Measurements from ENCODE around the gene ZFC3H1. TPM values are rescaled to one million over a fixed set of nuclear protein-coding genes. Genes with fewer than 3 reads are reported as not detected.

ZFC3H1 gene
- total and polyA plus RNA-seq, 8 donors = 8.6 to 32.6 (median 18.8) TPM

DNA sequence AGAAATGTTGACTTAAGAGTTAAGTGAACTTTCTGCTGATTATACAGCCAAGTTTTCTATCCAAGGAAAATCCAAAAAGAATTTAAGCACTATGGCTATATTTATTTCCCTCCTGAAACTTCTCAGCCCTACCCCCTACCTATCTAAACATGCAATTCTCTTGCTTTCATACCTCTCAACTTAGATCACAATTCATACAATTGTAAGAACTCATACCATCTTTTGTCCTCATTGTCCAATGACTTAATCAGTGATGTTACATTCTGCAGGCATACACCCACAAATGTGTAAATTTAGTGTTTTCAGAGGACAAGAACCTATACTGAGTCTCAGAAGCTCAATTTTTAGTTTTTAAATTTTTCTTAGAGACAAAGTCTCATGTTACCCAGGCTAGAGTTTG lies 62.1 kb downstream of the ZFC3H1 start:
- Histone ChIP-seq H3K27ac (no peak overlapping the region), H3K9me3 (no peaks in the 10 kb centered on the region), H3K4me3 (no peak overlapping the region), H3K27me3 (no peaks in the 10 kb centered on the region), H3K4me1 (peaks cover 0 to 5% (median 4%) of the 10 kb centered on the region in 3 donors), H3K36me3 (no peaks in the 10 kb centered on the region)
- TF ChIP-seq, protein P1, sequence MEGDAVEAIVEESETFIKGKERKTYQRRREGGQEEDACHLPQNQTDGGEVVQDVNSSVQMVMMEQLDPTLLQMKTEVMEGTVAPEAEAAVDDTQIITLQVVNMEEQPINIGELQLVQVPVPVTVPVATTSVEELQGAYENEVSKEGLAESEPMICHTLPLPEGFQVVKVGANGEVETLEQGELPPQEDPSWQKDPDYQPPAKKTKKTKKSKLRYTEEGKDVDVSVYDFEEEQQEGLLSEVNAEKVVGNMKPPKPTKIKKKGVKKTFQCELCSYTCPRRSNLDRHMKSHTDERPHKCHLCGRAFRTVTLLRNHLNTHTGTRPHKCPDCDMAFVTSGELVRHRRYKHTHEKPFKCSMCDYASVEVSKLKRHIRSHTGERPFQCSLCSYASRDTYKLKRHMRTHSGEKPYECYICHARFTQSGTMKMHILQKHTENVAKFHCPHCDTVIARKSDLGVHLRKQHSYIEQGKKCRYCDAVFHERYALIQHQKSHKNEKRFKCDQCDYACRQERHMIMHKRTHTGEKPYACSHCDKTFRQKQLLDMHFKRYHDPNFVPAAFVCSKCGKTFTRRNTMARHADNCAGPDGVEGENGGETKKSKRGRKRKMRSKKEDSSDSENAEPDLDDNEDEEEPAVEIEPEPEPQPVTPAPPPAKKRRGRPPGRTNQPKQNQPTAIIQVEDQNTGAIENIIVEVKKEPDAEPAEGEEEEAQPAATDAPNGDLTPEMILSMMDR (IDR thresholded peaks at IDR 0.05) = no peak
- ATAC-seq = no peak
- DNase-seq = no peak
- FAIRE-seq = no peak
- intact Hi-C loops (cut with DNase I) = no loop called here

DNA sequence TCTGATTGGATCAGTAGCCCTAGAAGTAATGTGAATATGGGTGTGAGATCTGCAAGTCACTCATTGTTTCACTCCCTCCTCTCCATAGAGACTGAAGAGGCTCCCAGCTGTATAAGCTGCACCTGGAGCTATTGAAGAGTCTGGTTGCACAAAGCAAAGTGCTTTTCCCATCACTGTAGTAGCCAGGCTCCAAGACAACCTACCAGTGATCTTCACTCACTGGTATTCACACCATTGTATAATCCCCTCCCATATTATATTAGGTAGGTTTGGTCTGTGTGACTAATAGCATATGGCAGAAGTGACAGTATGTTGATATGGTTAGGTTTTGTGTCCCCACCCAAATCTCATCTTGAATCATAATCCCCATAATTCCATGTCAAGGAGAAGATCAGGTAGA lies 64.4 kb downstream of the ZFC3H1 start:
- intact Hi-C loops (cut with DNase I) = no loop called here
- no peak for ATAC-seq
- H3K4me1 ChIP-seq = no peaks in the 10 kb centered on the region
- H3K36me3 ChIP-seq = no peaks in the 10 kb centered on the region
- H3K27me3 ChIP-seq = no peaks in the 10 kb centered on the region
- TF ChIP-seq, protein P1 (IDR thresholded peaks at IDR 0.05) = no peak
- no peaks in the 10 kb centered on the region for H3K9me3 ChIP-seq
- no peak overlapping the region for H3K4me3 ChIP-seq
- no peak for DNase-seq
- H3K27ac ChIP-seq = no peak overlapping the region
- FAIRE-seq = no peak

DNA sequence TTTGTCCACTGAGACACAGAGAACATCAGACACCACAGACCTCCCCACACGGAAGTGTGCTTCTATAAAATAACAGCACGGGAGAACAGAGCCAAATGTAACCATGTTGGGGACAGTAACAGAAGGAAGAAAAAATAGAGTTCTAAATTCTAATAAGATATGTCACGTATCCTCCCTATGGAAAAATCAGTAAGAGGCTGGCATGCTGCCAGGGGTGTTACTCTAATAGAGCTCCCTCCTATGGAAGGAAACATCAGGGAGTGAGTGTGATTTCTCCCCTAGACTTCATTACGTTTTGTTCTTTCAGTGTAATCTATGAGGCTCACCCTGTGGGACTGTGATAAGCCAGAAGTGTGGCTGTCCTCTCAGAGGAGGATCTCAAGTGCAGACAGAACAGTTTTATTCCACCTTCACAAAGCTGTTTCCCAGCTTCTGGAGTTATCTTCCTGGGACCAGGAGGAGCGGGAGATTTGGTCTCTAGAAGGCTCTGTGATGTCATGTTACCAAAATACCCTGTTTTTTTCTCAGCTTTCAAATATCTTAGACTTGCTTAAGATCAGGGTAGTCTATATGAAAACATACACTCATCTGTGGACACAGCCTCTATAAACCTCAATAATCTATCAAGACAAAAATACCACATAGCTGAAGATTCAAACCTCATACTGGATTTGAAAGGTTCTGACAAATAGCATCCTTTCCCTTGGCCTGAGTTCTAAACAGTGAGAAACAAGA lies 69.3 kb downstream of the ZFC3H1 start:
- intact Hi-C loops (cut with DNase I) = no loop called here
- TF ChIP-seq, protein P1 (IDR thresholded peaks at IDR 0.05) = no peak
- FAIRE-seq (no peak), ATAC-seq (peak; percentile 35 to 83 (median 52)), DNase-seq (peak in 4 of 6 donors; percentile 22 to 70 (median 50))
- Histone ChIP-seq H3K9me3 (no peaks in the 10 kb centered on the region), H3K27ac (no peak overlapping the region), H3K4me1 (no peaks in the 10 kb centered on the region), H3K36me3 (no peaks in the 10 kb centered on the region), H3K27me3 (no peaks in the 10 kb centered on the region), H3K4me3 (peak overlapping the region in 1 of 4 donors; percentile 11)
- WGBS, 2 donors = 28 to 32% methylated on average over 5 of the region's 5 CpGs

DNA sequence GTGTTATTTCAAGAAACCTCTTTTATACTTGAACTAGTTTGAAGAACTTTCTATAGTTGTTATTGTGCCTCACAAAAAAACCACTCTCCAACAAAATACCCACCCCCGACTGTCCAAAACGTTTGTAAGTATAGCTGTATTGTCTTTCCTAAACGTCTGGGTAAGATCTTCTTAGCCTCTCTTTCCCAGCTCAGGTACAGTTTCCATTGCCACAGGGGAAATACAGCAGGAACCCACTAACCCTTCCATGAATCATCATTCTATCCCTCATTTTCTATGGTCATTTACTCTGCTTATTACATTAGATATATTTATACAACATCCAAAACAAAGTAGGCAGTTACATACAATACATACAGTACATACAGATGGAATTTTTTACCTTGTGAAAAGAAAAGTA lies 70.8 kb downstream of the ZFC3H1 start:
- no peak overlapping the region for H3K4me3 ChIP-seq
- no peaks in the 10 kb centered on the region for H3K9me3 ChIP-seq
- ATAC-seq = no peak
- intact Hi-C loops (cut with DNase I) = no loop called here
- no peak for FAIRE-seq
- H3K27me3 ChIP-seq = no peaks in the 10 kb centered on the region
- H3K36me3 ChIP-seq = no peaks in the 10 kb centered on the region
- no peaks in the 10 kb centered on the region for H3K4me1 ChIP-seq
- TF ChIP-seq, protein P1 (IDR thresholded peaks at IDR 0.05) = no peak
- no peak for DNase-seq
- 47 to 63% methylated on average over 3 of the region's 3 CpGs for WGBS, 2 donors
- no peak overlapping the region for H3K27ac ChIP-seq

DNA sequence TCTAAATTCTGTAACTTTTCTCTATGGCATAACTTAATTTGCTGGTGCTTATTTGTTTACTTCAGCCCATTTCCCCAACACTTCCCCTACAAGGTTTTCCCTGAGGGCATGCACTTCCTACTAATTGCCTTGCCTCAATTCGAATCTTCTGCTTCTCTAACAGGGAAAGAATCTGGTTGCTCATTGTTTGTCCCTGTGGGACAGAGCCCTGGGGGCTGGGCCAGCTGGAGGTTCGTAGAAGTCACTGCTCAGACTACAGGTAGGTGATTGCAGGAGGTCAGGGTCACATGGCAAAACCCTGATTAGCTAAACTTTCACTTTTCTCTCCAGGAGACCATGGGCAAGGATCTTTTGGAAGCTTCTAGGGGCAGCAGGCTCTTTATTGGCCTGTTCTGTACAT lies 72.0 kb downstream of the ZFC3H1 start:
- FAIRE-seq (no peak), ATAC-seq (peak in 1 of 4 donors; percentile 29), DNase-seq (no peak)
- intact Hi-C loops (cut with DNase I) = no loop called here
- TF ChIP-seq, protein P1 (IDR thresholded peaks at IDR 0.05) = no peak
- Histone ChIP-seq H3K9me3 (no peaks in the 10 kb centered on the region), H3K4me1 (no peaks in the 10 kb centered on the region), H3K36me3 (no peaks in the 10 kb centered on the region), H3K27me3 (no peaks in the 10 kb centered on the region), H3K4me3 (no peak overlapping the region), H3K27ac (no peak overlapping the region)
- 40 to 54% methylated on average over 2 of the region's 2 CpGs for WGBS, 2 donors

Data from pancreas (tissue), 10 donors.